NOMO-1 (cell line): Measurements from ENCODE around the gene STX4.

Source experiments
- DNase-seq, 2 experiments: peaks; one replicate each; lab custom pipeline; 2025; ENCODE audit not compliant: unreplicated experiment in 2 of 2; lab: John Stamatoyannopoulos, UW

Gene STX4

GRCh38 chr16:31063843-31064611 lies 30.7 kb downstream of the STX4 start:
- no peak for DNase-seq

- no peak for DNase-seq
Observed at GRCh38 chr16:31064882-31065461, 31.6 kb downstream of the STX4 start.

GRCh38 chr16:31067342-31067741 lies 34.0 kb downstream of the STX4 start:
- no peak for DNase-seq

GRCh38 chr16:31071861-31072260 lies 38.5 kb downstream of the STX4 start:
- DNase-seq, result no peak

- DNase-seq, result peak; percentile 16 to 39
Observed at GRCh38 chr16:31072540-31073141, 39.3 kb downstream of the STX4 start.

GRCh38 chr16:31073142-31073969 lies 40.0 kb downstream of the STX4 start:
- DNase-seq, result peak; percentile 75 to 78

GRCh38 chr16:31073970-31074813 lies 40.8 kb downstream of the STX4 start, which contains the start of the genes ZNF646 and ZNF668:
Gene ZNF646, plus strand, starts transcription at chr16:31074422. Its CDS starts 1,903 bp downstream, at chr16:31076325.
Gene ZNF668, minus strand, starts transcription at chr16:31074240. Its CDS starts 9,781 bp downstream, at chr16:31064459.
- DNase-seq, result peak; percentile 99 to 100

- no peak for DNase-seq
Observed at GRCh38 chr16:31074814-31075183, 41.4 kb downstream of the STX4 start.

GRCh38 chr16:31076319-31076718 lies 43.0 kb downstream of the STX4 start:
- no peak for DNase-seq

GRCh38 chr16:31077024-31077423 lies 43.7 kb downstream of the STX4 start:
- DNase-seq, result no peak

- DNase-seq, result no peak
Observed at GRCh38 chr16:31077592-31078396, 44.4 kb downstream of the STX4 start.

GRCh38 chr16:31078597-31079341 lies 45.4 kb downstream of the STX4 start:
- DNase-seq, result no peak

- peak; percentile 81 for DNase-seq
Observed at GRCh38 chr16:31079342-31079944, 46.1 kb downstream of the STX4 start.

- DNase-seq, result no peak
Observed at GRCh38 chr16:31080035-31080629, 46.8 kb downstream of the STX4 start.

- DNase-seq, result no peak
Observed at GRCh38 chr16:31080756-31081419, 47.5 kb downstream of the STX4 start.

- no peak for DNase-seq
Observed at GRCh38 chr16:31081428-31082351, 48.3 kb downstream of the STX4 start.
